HepG2 (cell line): ENCODE results near the gene CLDN19. TPM values are rescaled to one million over a fixed set of nuclear protein-coding genes. Genes with fewer than 3 reads are reported as not detected.

Experiments
- AGO1 ChIP-seq: fragments of 200-400 bp; formaldehyde crosslinking; IDR thresholded peaks from 2 replicates; pipeline ENCODE4 v1.6.1; 2017; ENCODE audit warnings: mild to moderate bottlenecking, low read depth, low read length, moderate library complexity; ENCODE audit not compliant: poor library complexity, severe bottlenecking
- CEBPZ ChIP-seq: IDR thresholded peaks from 2 replicates; pipeline ENCODE4 v1.6.1; 2012; ENCODE audit warnings: low read length, improper control_type of control experiment
- CENPX ChIP-seq: sonication (generic); formaldehyde crosslinking; IDR thresholded peaks from 2 replicates; pipeline ENCODE4 v1.9.0; 2021; ENCODE audit warnings: mild to moderate bottlenecking, missing genetic modification reagents, moderate library complexity
- ETV6 ChIP-seq: sonication (generic); formaldehyde crosslinking; conservative IDR thresholded peaks from 2 replicates; pipeline ENCODE4 v1.4.0; 2020; ENCODE audit warnings: missing genetic modification reagents
- FIP1L1 ChIP-seq: fragments of 200-400 bp; formaldehyde crosslinking; IDR thresholded peaks from 2 replicates; pipeline ENCODE4 v1.6.1; 2018; ENCODE audit warnings: low read depth, mild to moderate bottlenecking, low read length, moderate library complexity, borderline replicate concordance; ENCODE audit not compliant: insufficient read depth
- HIC2 ChIP-seq: sonication (generic); formaldehyde crosslinking; IDR thresholded peaks from 2 replicates; pipeline ENCODE4 v1.9.0; 2022; ENCODE audit warnings: low read depth, missing genetic modification reagents
- HNRNPUL1 ChIP-seq: fragments of 200-400 bp; formaldehyde crosslinking; IDR thresholded peaks from 2 replicates; pipeline ENCODE4 v1.6.1; 2017; ENCODE audit warnings: low read depth, mild to moderate bottlenecking, low read length, moderate library complexity
- NCOR1 ChIP-seq: fragments of 200-600 bp; sonication (generic); IDR thresholded peaks from 2 replicates; pipeline ENCODE4 v1.7.0; 2017; ENCODE audit warnings: antibody characterized with exemption, low read length, borderline replicate concordance
- ONECUT2 ChIP-seq: sonication (generic); formaldehyde crosslinking; IDR thresholded peaks from 2 replicates; pipeline ENCODE4 v1.4.0; 2020; ENCODE audit warnings: missing genetic modification reagents
- PHF8 ChIP-seq: sonication (generic); formaldehyde crosslinking; IDR thresholded peaks from 2 replicates; pipeline ENCODE4 v1.5.0; 2020; ENCODE audit warnings: missing genetic modification reagents
- POLR2AphosphoS5 ChIP-seq: IDR thresholded peaks from 2 replicates; pipeline ENCODE4 v1.6.1; 2012; ENCODE audit warnings: low read depth, low read length
- RBFOX2 ChIP-seq: fragments of 200-400 bp; formaldehyde crosslinking; IDR thresholded peaks from 2 replicates; pipeline ENCODE4 v1.6.1; 2017; ENCODE audit warnings: low read depth, mild to moderate bottlenecking, low read length
- REL ChIP-seq: sonication (generic); formaldehyde crosslinking; conservative IDR thresholded peaks from 2 replicates; pipeline ENCODE4 v1.8.0; 2022; ENCODE audit warnings: mild to moderate bottlenecking, missing genetic modification reagents, moderate library complexity
- SPEN ChIP-seq: sonication (generic); formaldehyde crosslinking; IDR thresholded peaks from 2 replicates; pipeline ENCODE4 v1.5.1; 2020; ENCODE audit warnings: low read depth, mild to moderate bottlenecking, missing genetic modification reagents
- ZNF296 ChIP-seq: sonication (generic); formaldehyde crosslinking; conservative IDR thresholded peaks from 2 replicates; pipeline ENCODE4 v1.5.0; 2020; ENCODE audit warnings: mild to moderate bottlenecking, missing genetic modification reagents
- polyA plus RNA-seq, 8 experiments: library from polyadenylated mRNA; depleted of rRNA in 3 of 8; stranded (reverse) in 7 of 8; unstranded in 1 of 8; fragments of >200 nt; fragmentation: Illumina TruSeq in 4 of 8; extraction: Trizol in 4 of 8; gene quantifications; 2 replicates each; pipeline versions ENCODE4 v1.2.1 to v1.2.3, GENCODE V29; 2011 to 2016; ENCODE audit warnings: low read depth in 4 of 8, missing spikeins in 1 of 8, mixed read lengths in 1 of 8; ENCODE audit not compliant: insufficient read depth in 1 of 8
- total RNA-seq, 5 experiments: library from RNA; depleted of rRNA; stranded (reverse); fragments of >200 nt; fragmentation: Illumina TruSeq; extraction: Trizol; gene quantifications; 2 replicates each; pipeline ENCODE4 v1.2.3, GENCODE V29; 2016; ENCODE audit warnings: low read depth in 1 of 5

Gene CLDN19
- total and polyA plus RNA-seq, 2 of the 13 experiments (the other 11 are each of a cell fraction or from before 2014, with no cell fraction given) = 5.0 to 7.6 TPM

GRCh38 chr1:42739753-42740700, at the start of gene CLDN19 (continued):
- TF ChIP-seq SPEN = no peak
- no peak for TF ChIP-seq HNRNPUL1
- no peak for TF ChIP-seq REL (CRISPR knock-in tag)
- no peak for TF ChIP-seq ONECUT2 (CRISPR knock-in tag)
- no peak for TF ChIP-seq ETV6 (CRISPR knock-in tag)
- TF ChIP-seq PHF8 (CRISPR knock-in tag) = peak; percentile 68; the same call in 1 of the 2 replicates
- no peak for TF ChIP-seq FIP1L1
- 0 out of 2 replicates have a peak, but pooled peaks have one; percentile 48 for TF ChIP-seq POLR2AphosphoS5
- no peak; the same call in 1 of the 2 replicates for TF ChIP-seq HIC2 (CRISPR knock-in tag)
- no peak for TF ChIP-seq CEBPZ
- no peak for TF ChIP-seq ZNF296 (CRISPR knock-in tag)
- no peak for TF ChIP-seq CENPX (CRISPR knock-in tag)
- TF ChIP-seq AGO1 = no peak
- TF ChIP-seq RBFOX2 = peak; percentile 50; the same call in 1 of the 2 replicates
- TF ChIP-seq NCOR1 = no peak; the same call in 1 of the 2 replicates
